Astrocyte (in vitro differentiated cells and primary cell): ENCODE data around the gene DHDH. TPM values are rescaled to one million over a fixed set of nuclear protein-coding genes. Genes with fewer than 3 reads are reported as not detected.

Source experiments
- DNase-seq: peaks from one replicate; pipeline ENCODE4 v3.0.0-alpha.2; 2010; ENCODE audit warnings: low read depth
- FAIRE-seq: peaks from 2 replicates; lab custom pipeline; 2011; peaks lifted over from hg19 to GRCh38; lab: Jason Lieb, UNC
- H2AFZ ChIP-seq: 2 replicates; pipeline ENCODE4 v1.6.0; 2012; ENCODE audit warnings: low read depth, low read length, inconsistent platforms
- H3K27ac ChIP-seq: 2 replicates; pipeline ENCODE4 v1.5.1; 2011; ENCODE audit warnings: low read depth, low read length, inconsistent platforms
- H3K27me3 ChIP-seq: 2 replicates; pipeline ENCODE4 v1.6.0; 2011; ENCODE audit warnings: low read length, inconsistent platforms; ENCODE audit not compliant: insufficient read depth
- H3K36me3 ChIP-seq: 2 replicates; pipeline ENCODE4 v1.5.1; 2011; ENCODE audit warnings: low read length, inconsistent platforms; ENCODE audit not compliant: insufficient read depth
- H3K4me1 ChIP-seq: 2 replicates; pipeline ENCODE4 v1.5.1; 2011; ENCODE audit warnings: low read length, inconsistent platforms; ENCODE audit not compliant: insufficient read depth
- H3K4me2 ChIP-seq: 2 replicates; pipeline ENCODE4 v1.6.0; 2012; ENCODE audit warnings: low read length, inconsistent platforms
- H3K4me3 ChIP-seq: 2 replicates; pipeline ENCODE4 v1.5.1; 2011; ENCODE audit warnings: low read depth, mild to moderate bottlenecking, low read length, inconsistent platforms; ENCODE audit not compliant: insufficient read depth
- H3K79me2 ChIP-seq: 2 replicates; pipeline ENCODE4 v1.6.0; 2012; ENCODE audit warnings: mild to moderate bottlenecking, low read length, inconsistent platforms; ENCODE audit not compliant: insufficient read depth
- H3K9ac ChIP-seq: 2 replicates; pipeline ENCODE4 v1.6.0; 2012; ENCODE audit warnings: mild to moderate bottlenecking, low read length, inconsistent platforms
- H3K9me3 ChIP-seq: 2 replicates; pipeline ENCODE4 v1.5.1; 2012; ENCODE audit warnings: low read depth, mild to moderate bottlenecking, low read length, inconsistent platforms; ENCODE audit not compliant: insufficient read depth
- H4K20me1 ChIP-seq: 2 replicates; pipeline ENCODE4 v1.6.0; 2012; ENCODE audit warnings: low read length, inconsistent platforms; ENCODE audit not compliant: insufficient read depth
- H3K27ac Mint-ChIP-seq: one replicate; pipeline ENCODE4 v1.8.0; 2021; ENCODE audit warnings: mild to moderate bottlenecking, mixed read lengths; ENCODE audit not compliant: unreplicated experiment
- H3K27me3 Mint-ChIP-seq: one replicate; pipeline ENCODE4 v1.8.0; 2021; ENCODE audit warnings: low read depth, mixed read lengths; ENCODE audit not compliant: unreplicated experiment
- H3K36me3 Mint-ChIP-seq: one replicate; pipeline ENCODE4 v1.8.0; 2021; ENCODE audit warnings: low read depth, mixed read lengths; ENCODE audit not compliant: unreplicated experiment
- H3K4me1 Mint-ChIP-seq: one replicate; pipeline ENCODE4 v1.8.0; 2021; ENCODE audit warnings: low read depth, mixed read lengths; ENCODE audit not compliant: unreplicated experiment
- H3K4me3 Mint-ChIP-seq: one replicate; pipeline ENCODE4 v1.8.0; 2021; ENCODE audit warnings: mild to moderate bottlenecking, moderate library complexity, mixed read lengths; ENCODE audit not compliant: unreplicated experiment
- H3K9me3 Mint-ChIP-seq: one replicate; pipeline ENCODE4 v1.8.0; 2021; ENCODE audit warnings: mild to moderate bottlenecking, mixed read lengths; ENCODE audit not compliant: unreplicated experiment
- EZH2 ChIP-seq: IDR thresholded peaks from 2 replicates; pipeline ENCODE4 v1.6.1; 2012; ENCODE audit warnings: mild to moderate bottlenecking, low read length, inconsistent platforms; ENCODE audit not compliant: insufficient read depth
- total RNA-seq: library from RNA; stranded (reverse); gene quantifications from 2 replicates; pipeline ENCODE4 v1.2.1, GENCODE V29; 2021
- TF ChIP-seq, protein P1 (sequence below): IDR thresholded peaks from 2 replicates; pipeline ENCODE4 v1.5.1; 2011; ENCODE audit warnings: low read depth, mild to moderate bottlenecking, inconsistent platforms, low read length, moderate library complexity; ENCODE audit not compliant: insufficient read depth

Gene DHDH
- total RNA-seq, 1 donor from 2014 or later, result 0.45 TPM

DNA sequence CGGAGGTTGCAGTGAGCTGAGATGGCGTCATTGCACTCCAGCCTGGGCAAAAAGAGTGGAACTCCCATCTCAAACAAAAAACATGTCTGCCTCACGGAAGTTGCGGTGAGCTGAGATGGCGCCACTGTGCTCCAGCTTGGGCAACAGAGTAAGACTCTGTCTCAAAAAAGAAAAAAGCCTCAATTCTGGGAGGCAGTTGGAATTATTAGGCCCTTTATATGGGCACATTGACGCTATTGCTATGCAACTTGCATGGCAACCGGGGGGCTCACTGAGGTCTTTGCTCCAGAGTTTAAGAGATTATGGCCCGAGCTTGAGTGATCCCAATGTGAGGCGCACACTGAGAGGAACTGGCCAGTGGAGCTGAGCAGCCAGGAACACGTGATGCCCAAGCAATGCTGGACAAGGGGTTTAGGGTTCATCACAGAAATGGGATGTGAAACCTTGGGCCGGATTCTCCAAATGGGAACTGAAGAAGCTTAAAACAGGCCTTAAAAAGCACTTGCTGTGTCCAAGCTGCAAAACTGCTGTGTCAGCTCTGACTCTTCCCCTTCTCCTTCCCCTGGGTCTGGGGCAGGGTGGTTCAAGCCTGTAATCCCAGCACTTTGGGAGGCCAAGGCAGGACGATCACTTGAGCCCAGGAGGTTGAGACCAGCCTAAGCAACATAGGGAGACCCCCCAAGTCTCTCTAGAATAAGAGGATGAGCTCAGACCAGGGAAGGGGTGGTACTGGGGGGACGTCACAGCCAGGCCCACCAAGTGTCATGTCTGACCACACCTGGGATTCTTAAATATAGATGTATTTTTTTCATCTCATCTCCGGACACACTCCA is 34.1 kb downstream of the DHDH start:
- Histone ChIP-seq H3K9ac (peak overlapping the region; percentile 93), H3K27me3 (no peaks in the 10 kb centered on the region), H4K20me1 (peaks cover 52% of the 10 kb centered on the region), H3K9me3 (no peaks in the 10 kb centered on the region), H3K4me3 (no peak overlapping the region), H3K4me2 (peak overlapping the region; percentile 90), H3K36me3 (peaks cover 11% of the 10 kb centered on the region), H2AFZ (no peak overlapping the region), H3K79me2 (peaks cover 20% of the 10 kb centered on the region), H3K27ac (no peak overlapping the region), H3K4me1 (peaks cover 31% of the 10 kb centered on the region)
- DNase-seq (peak; percentile 42), FAIRE-seq (no peak)
- TF ChIP-seq, protein P1, sequence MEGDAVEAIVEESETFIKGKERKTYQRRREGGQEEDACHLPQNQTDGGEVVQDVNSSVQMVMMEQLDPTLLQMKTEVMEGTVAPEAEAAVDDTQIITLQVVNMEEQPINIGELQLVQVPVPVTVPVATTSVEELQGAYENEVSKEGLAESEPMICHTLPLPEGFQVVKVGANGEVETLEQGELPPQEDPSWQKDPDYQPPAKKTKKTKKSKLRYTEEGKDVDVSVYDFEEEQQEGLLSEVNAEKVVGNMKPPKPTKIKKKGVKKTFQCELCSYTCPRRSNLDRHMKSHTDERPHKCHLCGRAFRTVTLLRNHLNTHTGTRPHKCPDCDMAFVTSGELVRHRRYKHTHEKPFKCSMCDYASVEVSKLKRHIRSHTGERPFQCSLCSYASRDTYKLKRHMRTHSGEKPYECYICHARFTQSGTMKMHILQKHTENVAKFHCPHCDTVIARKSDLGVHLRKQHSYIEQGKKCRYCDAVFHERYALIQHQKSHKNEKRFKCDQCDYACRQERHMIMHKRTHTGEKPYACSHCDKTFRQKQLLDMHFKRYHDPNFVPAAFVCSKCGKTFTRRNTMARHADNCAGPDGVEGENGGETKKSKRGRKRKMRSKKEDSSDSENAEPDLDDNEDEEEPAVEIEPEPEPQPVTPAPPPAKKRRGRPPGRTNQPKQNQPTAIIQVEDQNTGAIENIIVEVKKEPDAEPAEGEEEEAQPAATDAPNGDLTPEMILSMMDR, result no peak
- no peak for TF ChIP-seq EZH2
- Mint-ChIP-seq H3K4me3 (peak overlapping the region; percentile 99), H3K36me3 (peaks cover 29% of the 10 kb centered on the region), H3K27me3 (no peaks in the 10 kb centered on the region), H3K4me1 (peaks cover 29% of the 10 kb centered on the region), H3K27ac (peak overlapping the region; percentile 85), H3K9me3 (no peaks in the 10 kb centered on the region)

DNA sequence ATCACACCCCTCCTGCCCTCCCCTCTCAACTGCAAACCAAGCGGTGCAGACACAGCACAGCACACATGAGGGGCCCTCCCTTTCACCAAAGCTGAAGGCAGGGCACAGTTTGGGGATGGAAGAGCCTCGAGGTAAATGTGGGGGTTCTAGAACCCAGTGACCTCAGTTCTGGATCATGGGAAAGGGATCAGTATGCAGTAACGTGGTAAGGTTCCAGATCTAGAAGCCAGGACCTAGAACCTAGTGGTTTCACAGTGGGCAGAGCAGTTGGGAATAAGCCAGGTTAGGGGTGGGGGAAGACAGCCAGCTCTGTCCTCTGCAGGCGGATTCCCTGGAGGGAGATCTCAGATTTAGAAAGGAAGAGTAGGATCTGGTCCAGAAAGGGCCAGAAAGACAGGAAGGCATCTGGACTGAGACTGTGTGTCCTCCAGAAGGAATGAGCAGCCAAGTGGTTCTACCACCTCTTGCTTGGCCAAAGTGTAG is 34.7 kb downstream of the DHDH start:
- H3K9ac ChIP-seq, result no peak overlapping the region
- TF ChIP-seq, protein P1, result no peak
- no peak for TF ChIP-seq EZH2
- H3K4me3 ChIP-seq, result no peak overlapping the region
- no peak overlapping the region for H3K4me2 ChIP-seq
- no peaks in the 10 kb centered on the region for H3K27me3 ChIP-seq
- H3K79me2 ChIP-seq, result peaks cover 20% of the 10 kb centered on the region
- FAIRE-seq (no peak), DNase-seq (no peak)
- H3K4me1 ChIP-seq, result peaks cover 29% of the 10 kb centered on the region
- H3K4me1 Mint-ChIP-seq, result peaks cover 27% of the 10 kb centered on the region
- peaks cover 32% of the 10 kb centered on the region for H3K36me3 Mint-ChIP-seq
- peaks cover 52% of the 10 kb centered on the region for H4K20me1 ChIP-seq
- no peaks in the 10 kb centered on the region for H3K9me3 ChIP-seq
- H3K27ac Mint-ChIP-seq, result peak overlapping the region; percentile 85
- H3K36me3 ChIP-seq, result peaks cover 11% of the 10 kb centered on the region
- no peak overlapping the region for H3K27ac ChIP-seq
- H3K9me3 Mint-ChIP-seq, result no peaks in the 10 kb centered on the region
- no peaks in the 10 kb centered on the region for H3K27me3 Mint-ChIP-seq
- peak overlapping the region; percentile 99 for H3K4me3 Mint-ChIP-seq
- no peak overlapping the region for H2AFZ ChIP-seq

DNA sequence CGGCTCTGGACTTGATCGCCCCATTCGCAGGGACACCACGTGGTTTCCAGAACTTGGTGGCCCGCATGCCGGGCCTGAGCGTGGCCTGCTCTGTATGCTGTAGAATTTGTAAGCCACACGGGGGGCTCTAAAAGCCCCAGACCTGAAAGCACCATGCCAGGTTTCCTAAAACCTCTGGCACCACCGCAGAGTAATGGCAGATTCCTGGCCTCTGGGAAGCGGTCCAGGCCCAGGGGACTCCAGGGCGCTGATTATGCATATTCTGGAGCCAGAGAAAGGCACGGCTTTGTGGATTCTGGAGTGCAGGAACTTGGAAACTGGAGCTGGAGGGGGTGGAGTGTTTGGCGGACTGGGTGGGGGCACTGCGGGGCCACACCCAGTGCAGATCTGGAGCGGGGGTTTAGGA is 35.3 kb downstream of the DHDH start:
- no peak overlapping the region for H2AFZ ChIP-seq
- no peaks in the 10 kb centered on the region for H3K27me3 ChIP-seq
- no peak for TF ChIP-seq EZH2
- TF ChIP-seq, protein P1, result no peak
- H3K4me2 ChIP-seq, result no peak overlapping the region
- no peak overlapping the region for H3K4me3 ChIP-seq
- peaks cover 12% of the 10 kb centered on the region for H3K36me3 ChIP-seq
- H3K4me1 ChIP-seq, result peaks cover 23% of the 10 kb centered on the region
- no peaks in the 10 kb centered on the region for H3K27me3 Mint-ChIP-seq
- no peaks in the 10 kb centered on the region for H3K9me3 ChIP-seq
- no peak overlapping the region for H3K27ac Mint-ChIP-seq
- H3K36me3 Mint-ChIP-seq, result peaks cover 32% of the 10 kb centered on the region
- peaks cover 20% of the 10 kb centered on the region for H3K79me2 ChIP-seq
- no peak overlapping the region for H3K27ac ChIP-seq
- FAIRE-seq (no peak), DNase-seq (no peak)
- H4K20me1 ChIP-seq, result peaks cover 52% of the 10 kb centered on the region
- no peak overlapping the region for H3K4me3 Mint-ChIP-seq
- peaks cover 23% of the 10 kb centered on the region for H3K4me1 Mint-ChIP-seq
- no peaks in the 10 kb centered on the region for H3K9me3 Mint-ChIP-seq
- H3K9ac ChIP-seq, result no peak overlapping the region
